A549 (cell line): ENCODE results near the gene KNDC1. TPM values are rescaled to one million over a fixed set of nuclear protein-coding genes. Genes with fewer than 3 reads are reported as not detected.

Source experiments
- ATAC-seq, 2 experiments: fragments of 200-7000 bp in 1 of 2; fragments of >200 bp in 1 of 2; cut with Nextera tagmentation in 1 of 2; cut with Tn5 transposase in 1 of 2; 3 replicates each; pipeline versions ENCODE4 v1.8.0 to v1.9.1; 2018 to 2020; ENCODE audit warnings: mild to moderate bottlenecking in 1 of 2, moderate library complexity in 1 of 2
- CTCF ChIA-PET: fragments of 300-600 bp; sonication (Branson Sonifier 250); formaldehyde crosslinking; extraction: SDS; loops from one replicate; lab custom pipeline; 2021; ENCODE audit warnings: antibody characterized with exemption, inconsistent platforms; lab: Yijun Ruan, JAX
- POLR2A ChIA-PET: fragments of 350-600 bp; formaldehyde crosslinking; extraction: SDS; loops from one replicate; lab custom pipeline; 2021; ENCODE audit warnings: antibody characterized with exemption, inconsistent platforms; lab: Yijun Ruan, JAX
- DNase-seq, 2 experiments: peaks; one replicate each; pipeline versions ENCODE4 v3.0.0 to v3.0.0-alpha.2; 2011 to 2016; ENCODE audit warnings: low read depth in 1 of 2, low spot score in 1 of 2
- FAIRE-seq: peaks from 2 replicates; lab custom pipeline; 2011; peaks lifted over from hg19 to GRCh38; lab: Jason Lieb, UNC
- H3K27ac ChIP-seq, 2 experiments: fragments of >200 bp; sonication (Bioruptor Twin); formaldehyde crosslinking; 3 replicates each; pipeline ENCODE4 v1.5.1; 2016 to 2017
- H3K4me1 ChIP-seq: fragments of >200 bp; sonication (Bioruptor Twin); formaldehyde crosslinking; 3 replicates; pipeline ENCODE4 v1.6.1; 2016
- H3K4me2 ChIP-seq: fragments of >200 bp; sonication (Bioruptor Twin); formaldehyde crosslinking; 3 replicates; pipeline ENCODE4 v1.6.1; 2016
- H3K4me3 ChIP-seq: fragments of >200 bp; sonication (Bioruptor Twin); formaldehyde crosslinking; 3 replicates; pipeline ENCODE4 v1.5.1; 2016
- H3K9me3 ChIP-seq: fragments of >200 bp; sonication (Bioruptor Twin); formaldehyde crosslinking; 3 replicates; pipeline ENCODE4 v1.6.1; 2016
- BHLHE40 ChIP-seq: IDR thresholded peaks from 2 replicates; pipeline ENCODE4 v1.6.1; 2012; ENCODE audit warnings: low read depth, low read length, inconsistent platforms
- CBX8 ChIP-seq: fragments of 200-600 bp; sonication (generic); IDR thresholded peaks from 2 replicates; pipeline ENCODE4 v1.6.1; 2016
- EHF ChIP-seq: fragments of 250-450 bp; sonication (Bioruptor Pico); IDR thresholded peaks from 2 replicates; pipeline ENCODE4 v1.5.0; 2020; ENCODE audit warnings: mild to moderate bottlenecking
- EP300 ChIP-seq, 2 experiments: fragments of >200 bp; sonication (Bioruptor Twin); formaldehyde crosslinking; IDR thresholded peaks; 2 replicates in 1 of 2; 3 replicates in 1 of 2; pipeline ENCODE4 v1.6.1; 2016 to 2017
- FOSB ChIP-seq: fragments of 250-450 bp; sonication (Bioruptor Pico); IDR thresholded peaks from 2 replicates; pipeline ENCODE4 v1.5.0; 2020; ENCODE audit warnings: mild to moderate bottlenecking, moderate library complexity
- GATA3 ChIP-seq: IDR thresholded peaks from 2 replicates; pipeline ENCODE4 v1.6.1; 2012; ENCODE audit warnings: borderline replicate concordance
- HDAC2 ChIP-seq: fragments of 200-600 bp; sonication (generic); IDR thresholded peaks from 2 replicates; pipeline ENCODE4 v1.6.1; 2016
- HOXB5 ChIP-seq: fragments of 250-450 bp; sonication (Bioruptor Pico); IDR thresholded peaks from 2 replicates; pipeline ENCODE4 v1.5.0; 2020; ENCODE audit warnings: mild to moderate bottlenecking, moderate library complexity
- KDM1A ChIP-seq: fragments of 200-600 bp; sonication (generic); IDR thresholded peaks from 2 replicates; pipeline ENCODE4 v1.6.1; 2016; ENCODE audit warnings: low read depth, mild to moderate bottlenecking
- PHF8 ChIP-seq: fragments of 200-600 bp; sonication (generic); IDR thresholded peaks from 2 replicates; pipeline ENCODE4 v1.6.1; 2016; ENCODE audit warnings: low read depth, mild to moderate bottlenecking, antibody characterized with exemption, moderate library complexity, borderline replicate concordance
- RARB ChIP-seq: fragments of 250-450 bp; sonication (Bioruptor Pico); IDR thresholded peaks from 2 replicates; pipeline ENCODE4 v1.8.0; 2021; ENCODE audit warnings: mild to moderate bottlenecking, moderate library complexity
- RCOR1 ChIP-seq: fragments of 150-350 bp; IDR thresholded peaks from 2 replicates; pipeline ENCODE4 v1.6.1; 2014; ENCODE audit warnings: antibody characterized with exemption, low read length, low read depth
- RNF2 ChIP-seq: fragments of 200-600 bp; sonication (generic); IDR thresholded peaks from 2 replicates; pipeline ENCODE4 v1.6.1; 2016; ENCODE audit warnings: low read depth, mild to moderate bottlenecking, antibody characterized with exemption, moderate library complexity, borderline replicate concordance
- SREBF2 ChIP-seq: fragments of 450-650 bp; IDR thresholded peaks from 2 replicates; pipeline ENCODE4 v1.6.1; 2014; ENCODE audit warnings: mild to moderate bottlenecking, moderate library complexity
- ZFP36 ChIP-seq: fragments of 450-650 bp; IDR thresholded peaks from 2 replicates; pipeline ENCODE4 v1.6.1; 2014; ENCODE audit warnings: borderline replicate concordance; ENCODE audit not compliant: partially characterized antibody
- WGBS: methylation state at CpG from one replicate; pipeline ENCODE4 v1.1.6; 2017; ENCODE audit errors: missing lambda C conversion rate; 5-methylcytosine and 5-hydroxymethylcytosine counted together
- polyA plus RNA-seq, 4 experiments: library from polyadenylated mRNA; depleted of rRNA in 3 of 4; stranded (reverse); fragments of >200 nt; fragmentation: RNase III in 1 of 4; extraction: RNeasy Plus Mini Kit Qiagen cat#74134 plus additional on column Dnase treatment in 1 of 4; gene quantifications; 2 replicates in 3 of 4; 3 replicates in 1 of 4; pipeline ENCODE4 v1.2.3, GENCODE V29; 2011 to 2017
- TF ChIP-seq, protein P1 (sequence below): IDR thresholded peaks from 2 replicates; pipeline ENCODE4 v1.6.1; 2012; ENCODE audit warnings: low read depth, borderline replicate concordance
- TF ChIP-seq, protein P2 (sequence below): fragments of 150-350 bp; IDR thresholded peaks from 2 replicates; pipeline ENCODE4 v1.6.1; 2014; ENCODE audit warnings: low read depth, mild to moderate bottlenecking, low read length
- TF ChIP-seq, protein P3 (sequence below): fragments of 200-600 bp; sonication (generic); IDR thresholded peaks from 2 replicates; pipeline ENCODE4 v1.6.1; 2016; ENCODE audit warnings: antibody characterized with exemption, mild to moderate bottlenecking, moderate library complexity
- TF ChIP-seq, protein P4 (sequence below): fragments of >200 bp; sonication (Bioruptor Twin); formaldehyde crosslinking; IDR thresholded peaks from 3 replicates; pipeline ENCODE4 v1.5.1; 2016

The KNDC1 gene
- polyA plus RNA-seq, 2 of the 4 experiments (the other 2 are of a cell fraction) = 0.56 to 0.63 TPM

DNA sequence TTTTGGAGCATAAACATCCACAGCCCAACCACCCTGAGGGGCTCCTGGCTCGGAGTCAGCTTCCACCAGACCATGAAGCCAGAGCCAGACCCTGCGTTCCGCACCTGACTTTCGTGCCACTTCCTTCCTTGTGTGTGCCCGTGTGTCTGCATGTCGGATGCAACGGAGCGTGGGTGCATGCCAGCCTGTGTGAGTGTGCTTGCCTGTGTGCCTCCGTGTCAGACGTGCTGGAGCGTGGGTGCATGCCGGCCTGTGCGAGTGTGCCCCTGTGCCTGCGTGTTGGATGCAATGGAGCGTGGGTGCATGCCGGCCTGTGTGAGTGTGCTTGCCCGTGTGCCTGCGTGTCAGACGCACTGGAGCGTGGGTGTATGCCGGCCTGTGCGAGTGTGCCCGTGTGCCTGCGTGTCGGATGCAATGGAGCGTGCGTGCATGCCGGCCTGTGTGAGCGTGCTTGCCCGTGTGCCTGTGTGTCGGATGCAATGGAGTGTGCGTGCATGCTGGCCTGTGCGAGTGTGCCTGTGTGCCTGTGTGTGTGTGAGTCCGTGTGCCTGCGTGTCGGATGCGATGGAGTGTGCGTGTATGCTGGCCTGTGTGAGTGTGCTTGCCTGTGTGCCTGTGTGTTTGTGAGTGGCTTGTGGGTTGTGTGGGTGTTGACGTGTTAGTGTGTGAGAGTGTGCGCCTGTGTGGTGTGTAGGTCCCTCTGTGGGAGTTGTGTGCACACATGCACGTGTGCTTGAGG is 28.1 kb upstream of the KNDC1 start:
- no peak for TF ChIP-seq RARB (CRISPR knock-in tag)
- no peak for TF ChIP-seq HOXB5 (CRISPR knock-in tag)
- no peak for TF ChIP-seq PHF8
- TF ChIP-seq GATA3 = no peak
- no peak for TF ChIP-seq HDAC2
- TF ChIP-seq, protein P1, sequence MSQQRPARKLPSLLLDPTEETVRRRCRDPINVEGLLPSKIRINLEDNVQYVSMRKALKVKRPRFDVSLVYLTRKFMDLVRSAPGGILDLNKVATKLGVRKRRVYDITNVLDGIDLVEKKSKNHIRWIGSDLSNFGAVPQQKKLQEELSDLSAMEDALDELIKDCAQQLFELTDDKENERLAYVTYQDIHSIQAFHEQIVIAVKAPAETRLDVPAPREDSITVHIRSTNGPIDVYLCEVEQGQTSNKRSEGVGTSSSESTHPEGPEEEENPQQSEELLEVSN = no peak
- TF ChIP-seq, protein P2, sequence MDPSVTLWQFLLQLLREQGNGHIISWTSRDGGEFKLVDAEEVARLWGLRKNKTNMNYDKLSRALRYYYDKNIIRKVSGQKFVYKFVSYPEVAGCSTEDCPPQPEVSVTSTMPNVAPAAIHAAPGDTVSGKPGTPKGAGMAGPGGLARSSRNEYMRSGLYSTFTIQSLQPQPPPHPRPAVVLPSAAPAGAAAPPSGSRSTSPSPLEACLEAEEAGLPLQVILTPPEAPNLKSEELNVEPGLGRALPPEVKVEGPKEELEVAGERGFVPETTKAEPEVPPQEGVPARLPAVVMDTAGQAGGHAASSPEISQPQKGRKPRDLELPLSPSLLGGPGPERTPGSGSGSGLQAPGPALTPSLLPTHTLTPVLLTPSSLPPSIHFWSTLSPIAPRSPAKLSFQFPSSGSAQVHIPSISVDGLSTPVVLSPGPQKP = no peak
- TF ChIP-seq CBX8 = no peak
- TF ChIP-seq KDM1A = no peak
- no peak for TF ChIP-seq EP300 (IDR thresholded peaks at IDR 0.05)
- TF ChIP-seq ZFP36 = no peak
- no peak for TF ChIP-seq RCOR1
- TF ChIP-seq, protein P3, sequence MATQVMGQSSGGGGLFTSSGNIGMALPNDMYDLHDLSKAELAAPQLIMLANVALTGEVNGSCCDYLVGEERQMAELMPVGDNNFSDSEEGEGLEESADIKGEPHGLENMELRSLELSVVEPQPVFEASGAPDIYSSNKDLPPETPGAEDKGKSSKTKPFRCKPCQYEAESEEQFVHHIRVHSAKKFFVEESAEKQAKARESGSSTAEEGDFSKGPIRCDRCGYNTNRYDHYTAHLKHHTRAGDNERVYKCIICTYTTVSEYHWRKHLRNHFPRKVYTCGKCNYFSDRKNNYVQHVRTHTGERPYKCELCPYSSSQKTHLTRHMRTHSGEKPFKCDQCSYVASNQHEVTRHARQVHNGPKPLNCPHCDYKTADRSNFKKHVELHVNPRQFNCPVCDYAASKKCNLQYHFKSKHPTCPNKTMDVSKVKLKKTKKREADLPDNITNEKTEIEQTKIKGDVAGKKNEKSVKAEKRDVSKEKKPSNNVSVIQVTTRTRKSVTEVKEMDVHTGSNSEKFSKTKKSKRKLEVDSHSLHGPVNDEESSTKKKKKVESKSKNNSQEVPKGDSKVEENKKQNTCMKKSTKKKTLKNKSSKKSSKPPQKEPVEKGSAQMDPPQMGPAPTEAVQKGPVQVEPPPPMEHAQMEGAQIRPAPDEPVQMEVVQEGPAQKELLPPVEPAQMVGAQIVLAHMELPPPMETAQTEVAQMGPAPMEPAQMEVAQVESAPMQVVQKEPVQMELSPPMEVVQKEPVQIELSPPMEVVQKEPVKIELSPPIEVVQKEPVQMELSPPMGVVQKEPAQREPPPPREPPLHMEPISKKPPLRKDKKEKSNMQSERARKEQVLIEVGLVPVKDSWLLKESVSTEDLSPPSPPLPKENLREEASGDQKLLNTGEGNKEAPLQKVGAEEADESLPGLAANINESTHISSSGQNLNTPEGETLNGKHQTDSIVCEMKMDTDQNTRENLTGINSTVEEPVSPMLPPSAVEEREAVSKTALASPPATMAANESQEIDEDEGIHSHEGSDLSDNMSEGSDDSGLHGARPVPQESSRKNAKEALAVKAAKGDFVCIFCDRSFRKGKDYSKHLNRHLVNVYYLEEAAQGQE = no peak
- TF ChIP-seq RNF2 = no peak
- no peak for TF ChIP-seq SREBF2
- no peak for TF ChIP-seq EHF (CRISPR knock-in tag)
- no peak for TF ChIP-seq BHLHE40
- TF ChIP-seq, protein P4, sequence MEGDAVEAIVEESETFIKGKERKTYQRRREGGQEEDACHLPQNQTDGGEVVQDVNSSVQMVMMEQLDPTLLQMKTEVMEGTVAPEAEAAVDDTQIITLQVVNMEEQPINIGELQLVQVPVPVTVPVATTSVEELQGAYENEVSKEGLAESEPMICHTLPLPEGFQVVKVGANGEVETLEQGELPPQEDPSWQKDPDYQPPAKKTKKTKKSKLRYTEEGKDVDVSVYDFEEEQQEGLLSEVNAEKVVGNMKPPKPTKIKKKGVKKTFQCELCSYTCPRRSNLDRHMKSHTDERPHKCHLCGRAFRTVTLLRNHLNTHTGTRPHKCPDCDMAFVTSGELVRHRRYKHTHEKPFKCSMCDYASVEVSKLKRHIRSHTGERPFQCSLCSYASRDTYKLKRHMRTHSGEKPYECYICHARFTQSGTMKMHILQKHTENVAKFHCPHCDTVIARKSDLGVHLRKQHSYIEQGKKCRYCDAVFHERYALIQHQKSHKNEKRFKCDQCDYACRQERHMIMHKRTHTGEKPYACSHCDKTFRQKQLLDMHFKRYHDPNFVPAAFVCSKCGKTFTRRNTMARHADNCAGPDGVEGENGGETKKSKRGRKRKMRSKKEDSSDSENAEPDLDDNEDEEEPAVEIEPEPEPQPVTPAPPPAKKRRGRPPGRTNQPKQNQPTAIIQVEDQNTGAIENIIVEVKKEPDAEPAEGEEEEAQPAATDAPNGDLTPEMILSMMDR = no peak
- TF ChIP-seq FOSB (CRISPR knock-in tag) = no peak
- TF ChIP-seq, all 56 proteins: peak for 0
- 75% methylated on average over 30 of the region's 41 CpGs for WGBS
- CTCF ChIA-PET = interaction anchor here (2.0 kb wide), 1 partner anchor 12 kb away, joined by 13 read pairs; no protein-coding TSS in a partner anchor

More for the DNA sequence above, 28.1 kb upstream of the KNDC1 start:
- Histone ChIP-seq H3K9me3 (no peaks in the 10 kb centered on the region), H3K4me3 (no peak overlapping the region), H3K27ac (no peak overlapping the region), H3K4me1 (no peaks in the 10 kb centered on the region), H3K4me2 (no peak overlapping the region)
- DNase-seq (no peak), ATAC-seq (no peak), FAIRE-seq (no peak)
- POLR2A ChIA-PET = no interaction called here
